ENCODE results near the gene HBM.
"Not testable (repeated sequence)": the region's sequence is repeated elsewhere in the genome, so short reads cannot be mapped to it uniquely, and the experiment has no call there.

The HBM gene

GRCh38 chr16:165539-166374, at the start of gene HBM:
Gene HBM (plus strand): TSS chr16:165978. CDS start chr16:165998, 20 bp downstream.
- DNase-seq (ENCODE audit: low spot score) = no peak

DNA sequence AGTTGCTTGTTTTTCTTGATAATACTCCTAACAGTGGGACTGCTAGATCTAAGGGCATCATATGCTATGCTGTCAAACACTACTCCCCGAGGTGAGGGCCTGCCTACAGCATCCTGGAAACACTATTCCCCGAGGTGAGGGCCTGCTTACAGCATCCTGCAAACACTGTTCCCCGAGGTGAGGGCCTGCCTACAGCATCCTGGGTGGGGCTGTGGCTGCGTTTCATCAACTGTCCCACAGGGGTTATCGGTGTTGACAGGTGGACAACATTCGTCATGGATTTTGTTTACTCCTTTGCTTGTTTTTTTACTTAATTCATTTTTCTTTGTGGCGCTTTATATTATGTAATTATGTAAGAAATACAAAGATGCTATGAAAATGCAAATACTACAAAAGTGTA, 49.8 kb upstream of the HBM start:
- DNase-seq (ENCODE audit: low spot score) = no peak

GRCh38 chr16:117379-118365, 48.1 kb upstream of the HBM start:
- peak; percentile 74 for DNase-seq (ENCODE audit: low spot score)

DNA sequence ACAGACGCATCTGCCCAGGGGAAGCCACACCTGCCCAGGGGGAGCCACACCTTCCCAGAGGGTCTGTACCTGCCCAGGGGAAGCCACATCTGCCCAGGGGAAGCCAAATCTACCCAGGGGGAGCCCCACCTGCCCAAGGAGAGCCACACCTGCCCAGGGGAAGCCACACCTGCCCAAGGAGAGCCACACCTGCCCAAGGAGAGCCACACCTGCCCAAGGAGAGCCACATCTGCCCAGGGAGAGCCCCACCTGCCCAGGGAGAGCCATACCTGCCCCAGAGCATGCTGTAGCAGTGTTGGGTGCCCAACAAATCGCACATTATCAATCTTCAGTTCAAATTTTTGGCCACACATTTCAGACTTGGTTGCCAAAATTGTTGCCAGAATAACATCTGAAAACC, 46.9 kb upstream of the HBM start:
- DNase-seq (ENCODE audit: low spot score) = no peak

DNA sequence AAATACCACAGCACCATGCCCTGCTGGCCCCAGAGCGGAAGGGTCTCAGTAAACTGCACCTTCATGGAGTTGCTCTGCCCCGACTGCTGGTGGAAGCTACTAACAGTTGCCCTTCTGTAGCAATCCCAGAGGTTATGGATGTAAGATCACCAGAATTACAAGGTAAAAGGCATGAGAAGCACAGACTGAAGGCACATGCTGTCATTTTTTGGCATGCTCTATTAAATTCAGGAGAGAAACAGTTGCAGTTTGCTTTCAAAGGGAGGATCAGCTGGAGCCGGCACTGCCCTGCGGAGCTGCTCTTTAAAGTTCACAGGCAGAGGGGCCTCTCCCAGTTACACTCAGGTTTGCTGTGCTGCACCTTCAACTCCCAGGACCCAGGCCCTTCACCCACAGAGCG, 46.5 kb upstream of the HBM start:
- DNase-seq (ENCODE audit: low spot score) = no peak

DNA sequence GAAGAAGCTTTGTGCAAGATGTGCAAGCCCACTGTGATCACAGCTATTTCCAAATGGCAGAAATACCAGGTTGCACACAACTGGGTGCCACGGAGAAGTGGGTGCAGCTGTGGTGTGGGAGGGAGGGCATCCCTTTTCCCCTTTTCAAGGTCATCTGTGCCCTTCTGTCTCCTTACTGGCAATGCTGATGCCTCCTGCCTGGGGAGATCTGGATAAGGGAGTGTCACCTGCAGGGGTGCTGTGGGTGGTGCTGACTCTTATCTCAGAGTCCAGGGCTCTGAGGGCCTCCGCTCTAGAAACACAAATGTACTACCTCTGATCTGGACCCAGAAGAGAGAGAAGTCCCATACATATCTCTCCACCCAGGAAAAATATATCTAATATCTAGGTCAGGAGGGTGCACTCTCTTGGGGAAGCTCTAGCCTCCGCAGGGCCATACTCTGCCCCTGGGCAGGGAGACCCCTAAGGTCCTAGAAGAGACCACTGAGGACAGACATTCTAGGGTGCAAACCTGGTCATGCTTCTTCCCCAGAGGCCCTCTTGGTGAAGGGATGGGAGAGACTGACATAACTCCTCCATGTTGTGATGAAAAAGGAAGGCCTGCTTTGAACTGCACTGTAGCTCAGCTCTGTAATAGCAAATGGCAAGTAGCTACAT, 45.8 kb upstream of the HBM start:
- no peak for DNase-seq (ENCODE audit: low spot score)

DNA sequence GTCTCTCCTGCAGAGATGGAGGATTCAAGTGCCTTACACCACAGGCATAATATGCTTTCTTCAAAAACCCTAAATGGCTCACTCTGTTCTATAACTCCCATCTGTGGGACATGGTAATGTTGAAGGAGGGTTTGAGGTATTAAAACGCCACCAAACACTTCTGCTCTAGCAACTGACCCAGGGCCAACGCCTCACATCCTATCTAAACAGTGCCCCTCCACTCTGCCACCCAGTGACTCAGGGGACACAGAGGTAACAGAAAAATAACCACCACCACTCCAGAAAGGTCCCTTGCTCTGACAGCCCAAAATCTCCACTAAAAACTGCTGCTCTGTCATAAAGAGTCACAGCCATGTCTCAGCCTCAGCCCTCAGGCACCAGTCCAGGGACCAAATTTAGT, 45.0 kb upstream of the HBM start:
- DNase-seq (ENCODE audit: low spot score) = no peak

DNA sequence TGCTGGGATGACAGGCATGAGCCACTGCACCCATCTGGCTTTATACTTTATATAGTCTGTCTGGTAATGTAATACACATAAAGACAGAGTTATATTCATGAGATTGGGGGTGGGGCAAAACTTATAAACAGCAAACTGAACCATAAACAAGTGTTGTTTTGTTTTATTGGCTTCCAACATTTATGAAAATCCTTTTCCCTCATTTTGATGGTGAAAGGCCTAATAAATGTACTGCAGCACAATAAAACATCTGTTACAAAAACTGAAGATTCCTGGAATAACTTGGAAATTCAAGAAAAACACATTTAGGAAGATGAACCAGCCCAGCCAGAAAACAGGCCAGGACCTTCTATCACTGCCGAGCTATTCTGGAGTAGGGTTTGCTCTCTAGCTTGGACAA, 43.4 kb upstream of the HBM start:
- no peak for DNase-seq (ENCODE audit: low spot score)

DNA sequence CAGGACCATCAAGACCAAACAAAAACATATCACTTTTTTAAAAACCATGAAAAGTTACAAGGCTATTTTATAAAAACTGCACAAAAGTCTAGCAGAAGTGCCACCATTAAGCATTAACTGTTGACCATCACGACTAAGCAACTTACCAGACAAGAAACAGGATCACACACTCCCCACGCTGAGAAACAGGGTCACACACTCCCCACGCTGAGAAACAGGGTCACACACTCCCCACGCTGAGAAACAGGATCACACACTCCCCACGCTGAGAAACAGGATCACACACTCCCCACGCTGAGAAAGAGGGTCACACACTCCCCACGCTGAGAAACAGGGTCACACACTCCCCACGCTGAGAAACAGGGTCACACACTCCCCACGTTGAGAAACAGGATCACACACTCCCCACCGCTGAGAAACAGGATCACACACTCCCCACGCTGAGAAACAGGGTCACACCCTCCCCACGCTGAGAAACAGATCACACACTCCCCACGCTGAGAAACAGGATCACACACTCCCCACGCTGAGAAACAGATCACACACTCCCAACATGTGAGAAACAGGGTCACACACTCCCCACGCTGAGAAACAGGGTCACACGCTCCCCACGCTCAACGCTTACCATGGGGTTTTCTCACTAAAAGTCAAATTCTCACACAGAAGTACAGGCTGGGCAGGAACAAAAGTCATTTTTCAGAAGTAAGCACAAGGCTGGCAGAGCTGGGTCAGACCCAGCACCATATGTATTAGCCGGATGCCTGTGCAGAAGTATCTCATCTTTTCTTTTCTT, 42.0 kb upstream of the HBM start:
- not testable (repeated sequence) for DNase-seq (ENCODE audit: low spot score)

DNA sequence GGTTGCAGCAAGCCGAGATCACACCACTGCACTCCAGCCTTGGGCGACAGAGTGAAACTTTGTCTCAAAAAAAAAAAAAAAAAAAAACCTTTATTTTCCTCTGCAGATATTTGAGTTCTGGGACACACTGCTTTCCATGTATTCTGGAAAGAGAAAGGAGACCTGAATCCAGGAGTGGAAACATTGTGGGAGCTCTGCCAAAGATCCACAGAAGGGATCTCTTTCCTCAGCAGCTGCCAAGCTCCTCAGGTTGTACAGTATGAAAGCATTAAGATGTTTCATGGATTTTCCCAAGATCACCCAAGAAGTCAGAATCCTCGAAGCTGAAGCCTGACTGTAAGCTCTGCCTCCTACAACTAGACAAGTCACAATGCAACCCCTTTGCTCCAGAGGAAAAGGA, 40.8 kb upstream of the HBM start:
- DNase-seq (ENCODE audit: low spot score) = no peak

- no peak for DNase-seq (ENCODE audit: low spot score)
Measured at GRCh38 chr16:129075-129474, 36.7 kb upstream of the HBM start.

DNA sequence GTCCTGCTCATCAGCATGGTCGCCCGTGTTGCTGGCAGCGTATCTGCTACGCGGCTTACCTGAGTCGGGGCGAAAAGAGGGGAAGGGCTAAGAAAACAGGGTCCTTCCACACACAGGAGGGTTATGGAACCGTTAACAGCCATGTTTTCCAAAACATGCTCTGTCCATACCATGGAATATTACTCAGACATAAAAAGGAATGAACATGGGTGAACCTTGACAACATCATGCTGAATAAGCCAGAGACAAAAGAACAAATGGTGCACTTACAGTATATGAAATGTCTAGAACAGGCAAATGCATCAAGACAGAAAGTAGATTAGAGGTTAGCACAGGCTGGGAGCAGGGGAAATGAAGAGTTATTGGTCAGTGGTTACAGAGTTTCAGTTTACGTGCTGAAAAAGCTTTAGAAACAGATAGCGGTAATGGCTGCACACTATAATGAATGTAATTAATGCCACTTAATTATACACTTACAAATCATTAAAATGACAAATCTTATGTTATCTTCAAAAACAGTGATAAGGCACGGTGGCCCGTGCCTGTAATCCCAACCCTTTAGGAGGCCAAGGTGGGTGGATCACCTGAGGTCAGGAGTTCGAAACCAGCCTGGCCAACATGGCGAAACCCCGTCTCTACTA, 35.1 kb upstream of the HBM start:
- no peak for DNase-seq (ENCODE audit: low spot score)

GRCh38 chr16:132120-132519, 33.7 kb upstream of the HBM start:
- no peak for DNase-seq (ENCODE audit: low spot score)

- DNase-seq (ENCODE audit: low spot score) = no peak
Measured at GRCh38 chr16:133716-134115, 32.1 kb upstream of the HBM start.

GRCh38 chr16:138049-138417, 27.7 kb upstream of the HBM start:
- DNase-seq (ENCODE audit: low spot score) = peak; percentile 48

DNA sequence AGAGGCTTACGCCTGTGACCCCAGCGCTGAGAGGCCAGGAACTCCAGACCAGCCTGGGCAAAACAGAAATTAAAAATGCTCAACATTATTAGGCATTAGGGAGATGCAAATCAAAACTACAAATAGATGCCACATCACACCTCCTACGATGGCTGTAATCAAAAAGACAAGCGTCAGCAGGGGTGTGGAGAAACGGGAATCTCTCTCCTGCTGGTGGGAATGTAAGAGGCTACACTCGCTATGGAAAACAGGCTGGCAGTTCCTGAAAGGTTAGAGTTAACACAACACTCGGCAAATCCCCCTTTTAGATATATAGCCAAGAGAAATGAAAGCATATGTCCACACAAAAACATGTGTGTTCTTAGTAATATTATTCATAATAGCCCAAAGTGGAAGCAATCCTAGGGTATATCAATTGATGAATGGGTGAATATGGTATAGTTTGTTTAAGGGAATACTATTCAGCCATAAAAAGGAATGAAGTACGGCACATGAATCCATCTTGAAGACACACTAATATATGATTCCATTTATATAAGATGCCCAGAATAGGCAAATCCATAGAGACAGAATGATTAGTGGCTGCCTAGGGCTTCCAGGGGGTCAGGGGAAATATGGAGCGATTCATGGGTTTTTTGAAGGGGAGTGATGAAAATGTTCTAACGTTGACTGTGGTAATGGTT, 25.5 kb upstream of the HBM start:
- no peak for DNase-seq (ENCODE audit: low spot score)

DNA sequence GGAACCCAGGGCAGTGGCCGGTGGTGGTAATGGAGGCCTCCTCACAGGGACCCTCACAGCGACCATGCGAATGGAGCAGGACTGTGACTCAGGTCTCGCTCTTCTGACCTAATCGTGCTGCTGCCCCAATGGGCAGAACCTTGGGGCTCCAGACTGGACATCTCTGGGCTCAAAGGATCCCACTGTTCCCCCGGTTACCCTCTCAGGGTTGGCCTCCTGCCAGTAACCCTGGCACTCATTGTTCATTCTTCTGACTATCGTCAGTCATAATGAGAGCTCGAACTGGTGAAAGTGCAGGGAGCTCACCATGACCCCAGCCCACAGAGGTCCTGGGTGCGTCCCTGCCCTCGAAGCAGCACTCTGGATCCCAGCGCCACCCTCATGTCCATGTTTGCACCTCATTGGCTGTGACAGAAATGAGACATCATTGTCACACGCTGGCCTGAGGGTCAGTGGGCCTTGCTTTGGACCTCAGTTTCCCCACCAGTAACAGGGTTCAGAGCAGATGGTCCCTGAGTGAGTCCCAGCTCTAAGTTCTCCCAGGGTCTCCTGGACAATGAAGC, 23.3 kb upstream of the HBM start:
- no peak for DNase-seq (ENCODE audit: low spot score)

DNA sequence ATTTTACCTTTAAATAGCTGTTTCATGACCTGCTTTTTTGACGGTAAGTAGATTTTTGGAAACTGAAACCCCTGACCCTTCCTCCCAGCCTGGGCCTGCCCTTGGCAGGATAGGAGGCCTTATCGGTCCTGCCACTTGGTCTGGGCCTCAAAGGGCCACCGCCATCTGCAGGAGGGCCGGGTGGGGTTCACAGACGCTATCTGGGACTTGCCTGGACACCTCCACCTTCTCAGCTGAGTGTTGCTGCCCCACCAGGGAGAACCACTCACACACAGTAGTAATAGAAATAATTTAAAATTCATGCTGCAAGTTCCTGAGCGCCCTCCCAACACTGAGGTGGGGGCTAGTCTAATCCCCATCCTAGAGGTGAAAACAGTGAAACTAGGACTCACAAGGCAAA, 22.7 kb upstream of the HBM start:
- no peak for DNase-seq (ENCODE audit: low spot score)

- DNase-seq (ENCODE audit: low spot score) = peak; percentile 45
Measured at GRCh38 chr16:143456-143855, 22.3 kb upstream of the HBM start.

DNA sequence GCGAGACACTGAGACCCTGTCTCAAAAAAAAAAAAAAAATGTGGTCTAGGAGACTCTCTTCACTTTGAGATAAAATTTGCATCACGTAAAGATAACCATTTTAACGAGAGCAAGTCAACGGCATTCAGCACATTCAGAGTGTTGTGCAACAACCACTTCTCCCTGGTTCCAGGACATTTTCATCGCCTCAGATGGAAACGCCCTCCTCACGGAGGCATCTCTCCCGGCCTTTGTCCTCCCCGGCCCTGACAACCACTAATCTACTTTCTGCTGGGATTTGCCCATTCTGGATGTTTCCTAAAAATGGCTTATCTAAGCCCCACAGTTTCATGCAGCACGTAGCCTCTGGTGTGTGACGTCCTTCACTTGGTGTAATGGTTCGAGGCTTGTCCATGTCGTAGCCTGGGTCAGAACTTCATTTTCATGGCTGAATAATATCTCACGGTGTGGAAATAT, 21.0 kb upstream of the HBM start:
- no peak for DNase-seq (ENCODE audit: low spot score)
